ENCODE data around the gene RYR2.

The RYR2 gene

GRCh38 chr1:237033061-237033460 is 8.9 kb upstream of the RYR2 start:
- DNase-seq: no peak

GRCh38 chr1:237033804-237034203 is 8.2 kb upstream of the RYR2 start:
- DNase-seq: no peak

GRCh38 chr1:237035759-237036158 is 6.2 kb upstream of the RYR2 start:
- DNase-seq: no peak

- DNase-seq: no peak
Measured at GRCh38 chr1:237038211-237038610, 3.8 kb upstream of the RYR2 start.

GRCh38 chr1:237040823-237041222 is 1.2 kb upstream of the RYR2 start:
- DNase-seq: no peak

GRCh38 chr1:237041461-237041794 is 556 bp upstream of the RYR2 start:
- no peak for DNase-seq

GRCh38 chr1:237042526-237042891 is 525 bp downstream of the RYR2 start:
- DNase-seq: peak; percentile 26

GRCh38 chr1:237042892-237043576 is 1.1 kb downstream of the RYR2 start:
- DNase-seq: peak; percentile 44

GRCh38 chr1:237043846-237044636 is 2.1 kb downstream of the RYR2 start:
- DNase-seq: peak; percentile 56

GRCh38 chr1:237045278-237046016 is 3.5 kb downstream of the RYR2 start:
- DNase-seq: peak; percentile 26

GRCh38 chr1:237048803-237049202 is 6.8 kb downstream of the RYR2 start:
- no peak for DNase-seq

GRCh38 chr1:237050185-237050584 is 8.2 kb downstream of the RYR2 start:
- DNase-seq: no peak

- no peak for DNase-seq
Measured at GRCh38 chr1:237050915-237051314, 8.9 kb downstream of the RYR2 start.

- DNase-seq: no peak
Measured at GRCh38 chr1:237054313-237054712, 12.3 kb downstream of the RYR2 start.

GRCh38 chr1:237058470-237058869 is 16.5 kb downstream of the RYR2 start:
- no peak for DNase-seq

- DNase-seq: no peak
Measured at GRCh38 chr1:237059244-237059643, 17.3 kb downstream of the RYR2 start.

- DNase-seq: no peak
Measured at GRCh38 chr1:237062976-237063375, 21.0 kb downstream of the RYR2 start.

- DNase-seq: no peak
Measured at GRCh38 chr1:237065903-237066302, 23.9 kb downstream of the RYR2 start.

GRCh38 chr1:237070519-237070918 is 28.5 kb downstream of the RYR2 start:
- DNase-seq: no peak

GRCh38 chr1:237071641-237072420 is 29.8 kb downstream of the RYR2 start:
- no peak for DNase-seq

GRCh38 chr1:237074371-237075117 is 32.6 kb downstream of the RYR2 start:
- no peak for DNase-seq

GRCh38 chr1:237084341-237085077 is 42.5 kb downstream of the RYR2 start:
- no peak for DNase-seq
